ENCODE data around the gene AGFG2.
A peak's percentile ranks its signal among the peaks of the same experiment; 100 is the strongest.

Gene AGFG2

GRCh38 chr7:100577507-100577906 is 38.5 kb downstream of the AGFG2 start:
- Histone ChIP-seq H3K27ac (no peak overlapping the region), H3K4me3 (no peak overlapping the region), H3K4me1 (peaks cover 22% of the 10 kb centered on the region), H3K9me3 (no peaks in the 10 kb centered on the region), H4K20me1 (peaks cover 67% of the 10 kb centered on the region), H3K4me2 (no peak overlapping the region), H3K27me3 (no peaks in the 10 kb centered on the region), H3K36me3 (peaks cover 100% of the 10 kb centered on the region), H3K9ac (no peak overlapping the region)
- no peak for TF ChIP-seq Cebpa-rat (IDR thresholded peaks at IDR 0.05)

DNA sequence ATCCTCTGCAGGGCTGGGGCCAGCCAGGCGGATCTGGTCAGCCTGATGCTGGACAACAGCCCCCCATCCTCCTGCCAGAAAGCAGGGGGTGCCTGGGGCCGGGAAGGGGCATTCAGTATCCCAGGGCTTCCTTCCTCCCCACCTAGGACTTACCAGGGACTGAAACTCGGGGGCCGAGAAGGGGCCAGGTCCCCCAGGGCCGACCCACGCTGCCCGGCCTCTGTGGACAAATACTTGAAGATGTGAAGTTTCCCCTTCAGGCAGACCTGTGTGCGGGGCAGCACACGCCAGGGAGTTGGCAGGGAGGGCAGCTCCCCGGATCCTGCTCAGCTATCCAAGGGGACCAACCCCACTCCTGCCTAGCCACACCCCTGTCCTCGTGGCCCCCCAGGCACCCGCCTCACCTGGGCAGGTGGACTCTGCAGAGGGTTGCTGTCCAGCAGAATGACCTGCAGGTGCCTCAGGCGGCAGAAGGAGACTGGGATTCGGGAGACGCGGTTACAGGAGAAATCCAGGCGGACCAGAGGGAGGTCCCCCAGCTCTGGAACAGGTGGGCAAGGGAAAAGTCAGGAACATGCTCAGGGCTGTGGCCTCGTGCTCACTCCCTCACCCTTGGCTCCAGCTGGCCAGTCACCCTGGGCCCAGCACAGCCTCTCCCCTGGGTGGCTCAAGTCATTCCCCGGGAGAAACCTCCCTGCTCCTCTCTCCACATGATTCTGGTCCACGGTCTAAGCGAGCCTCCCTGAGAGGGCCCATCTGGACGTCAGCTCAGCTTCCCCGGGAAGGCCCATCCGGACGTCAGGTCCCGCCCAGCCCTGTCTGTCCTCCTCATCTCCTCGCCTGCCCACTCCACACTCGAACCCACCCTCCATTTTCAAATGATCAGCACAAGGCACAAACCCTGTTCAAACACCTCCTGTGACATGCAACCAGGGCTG is 39.5 kb downstream of the AGFG2 start:
- Histone ChIP-seq H3K36me3 (peaks cover 90% of the 10 kb centered on the region), H3K27ac (no peak overlapping the region), H3K4me1 (peaks cover 28% of the 10 kb centered on the region), H3K9me3 (no peaks in the 10 kb centered on the region), H3K27me3 (no peaks in the 10 kb centered on the region), H3K4me2 (no peak overlapping the region), H3K4me3 (no peak overlapping the region), H3K9ac (no peak overlapping the region), H4K20me1 (peaks cover 67% of the 10 kb centered on the region)
- TF ChIP-seq Cebpa-rat (IDR thresholded peaks at IDR 0.05), result no peak

GRCh38 chr7:100580466-100581283 is 41.7 kb downstream of the AGFG2 start:
- no peak for TF ChIP-seq Cebpa-rat (IDR thresholded peaks at IDR 0.05)
- peaks cover 71% of the 10 kb centered on the region for H4K20me1 ChIP-seq

DNA sequence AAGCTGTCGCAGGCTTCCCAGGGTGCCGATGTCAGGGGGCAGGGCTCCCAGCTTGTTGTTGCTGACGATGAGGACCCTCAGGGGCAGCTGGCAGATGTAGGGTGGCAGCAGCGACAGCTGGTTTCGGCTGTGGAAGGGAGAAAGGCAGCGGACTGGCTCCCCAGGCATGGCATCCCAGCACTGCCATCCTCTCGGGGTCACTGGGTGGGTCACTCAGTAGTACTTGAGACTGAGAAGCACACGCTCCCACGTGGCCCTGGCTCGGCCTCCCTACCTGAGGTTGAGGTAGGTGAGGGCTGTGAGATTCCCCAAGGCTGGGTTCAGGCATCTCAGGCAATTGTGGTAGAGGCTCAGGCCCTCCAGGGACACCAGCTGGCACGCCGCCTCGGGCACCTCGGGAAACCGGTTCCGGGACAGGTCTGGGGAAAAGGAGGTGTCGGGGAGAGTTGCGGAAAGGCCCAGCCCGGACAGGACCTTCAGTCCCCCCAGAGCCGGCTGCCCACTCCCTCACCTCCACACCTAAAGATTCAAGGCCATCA is 43.1 kb downstream of the AGFG2 start:
- Histone ChIP-seq H3K4me3 (peak overlapping the region; percentile 98), H3K9me3 (no peaks in the 10 kb centered on the region), H3K27ac (peak overlapping the region; percentile 91), H3K27me3 (no peaks in the 10 kb centered on the region), H3K4me1 (peaks cover 38% of the 10 kb centered on the region), H4K20me1 (peaks cover 66% of the 10 kb centered on the region), H3K4me2 (peak overlapping the region; percentile 89), H3K9ac (peak overlapping the region; percentile 97), H3K36me3 (peaks cover 54% of the 10 kb centered on the region)
- no peak for TF ChIP-seq Cebpa-rat (IDR thresholded peaks at IDR 0.05)

More at GRCh38 chr7:100580466-100581283, 41.7 kb downstream of the AGFG2 start:
- peaks cover 69% of the 10 kb centered on the region for H3K36me3 ChIP-seq
- H3K9ac ChIP-seq, result no peak overlapping the region
- H3K9me3 ChIP-seq, result no peaks in the 10 kb centered on the region
- no peak overlapping the region for H3K4me3 ChIP-seq
- H3K4me1 ChIP-seq, result peaks cover 35% of the 10 kb centered on the region
- no peak overlapping the region for H3K4me2 ChIP-seq
- no peaks in the 10 kb centered on the region for H3K27me3 ChIP-seq
- no peak overlapping the region for H3K27ac ChIP-seq

DNA sequence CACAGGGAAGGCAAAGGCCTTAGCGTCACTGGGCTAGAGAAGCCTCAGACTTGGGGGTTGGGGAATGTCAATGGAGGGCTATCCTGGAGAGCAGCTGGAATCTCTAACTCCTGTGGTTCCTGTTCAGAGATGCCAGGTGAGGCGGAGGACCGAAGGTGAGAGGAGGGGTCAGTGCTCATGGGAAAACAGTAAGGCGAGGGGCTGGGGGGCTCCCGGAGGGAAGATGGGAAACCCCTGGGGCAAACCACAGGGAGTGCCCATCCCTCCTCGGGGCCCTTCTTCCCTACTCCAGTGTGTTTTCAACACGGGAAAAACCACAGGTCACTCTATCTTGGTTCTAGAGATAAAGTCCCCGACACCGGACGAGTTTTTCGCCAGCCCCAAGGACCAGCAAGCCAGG is 43.6 kb downstream of the AGFG2 start:
- Histone ChIP-seq H4K20me1 (peaks cover 61% of the 10 kb centered on the region), H3K27me3 (no peaks in the 10 kb centered on the region), H3K4me2 (peak overlapping the region; percentile 89), H3K9me3 (no peaks in the 10 kb centered on the region), H3K4me3 (peak overlapping the region; percentile 98), H3K27ac (peak overlapping the region; percentile 91), H3K4me1 (peaks cover 44% of the 10 kb centered on the region), H3K36me3 (peaks cover 49% of the 10 kb centered on the region), H3K9ac (peak overlapping the region; percentile 97)
- TF ChIP-seq Cebpa-rat (IDR thresholded peaks at IDR 0.05), result no peak

- no peaks in the 10 kb centered on the region for H3K27me3 ChIP-seq
- peaks cover 55% of the 10 kb centered on the region for H4K20me1 ChIP-seq
- no peak for TF ChIP-seq Cebpa-rat (IDR thresholded peaks at IDR 0.05)
- no peaks in the 10 kb centered on the region for H3K9me3 ChIP-seq
- peak overlapping the region; percentile 89 for H3K4me2 ChIP-seq
- H3K4me3 ChIP-seq, result peak overlapping the region; percentile 98
- H3K4me1 ChIP-seq, result peaks cover 45% of the 10 kb centered on the region
- peak overlapping the region; percentile 97 for H3K9ac ChIP-seq
- peaks cover 41% of the 10 kb centered on the region for H3K36me3 ChIP-seq
- H3K27ac ChIP-seq, result peak overlapping the region; percentile 91
Observed at GRCh38 chr7:100583132-100584053, 44.4 kb downstream of the AGFG2 start.

- Histone ChIP-seq H3K9ac (peak overlapping the region; percentile 97), H3K27ac (peak overlapping the region; percentile 97), H3K9me3 (no peaks in the 10 kb centered on the region), H3K4me3 (peak overlapping the region; percentile 98), H3K27me3 (no peaks in the 10 kb centered on the region), H3K4me1 (peaks cover 45% of the 10 kb centered on the region), H4K20me1 (peaks cover 47% of the 10 kb centered on the region), H3K4me2 (peak overlapping the region; percentile 89), H3K36me3 (peaks cover 34% of the 10 kb centered on the region)
- TF ChIP-seq Cebpa-rat (IDR thresholded peaks at IDR 0.05), result no peak
Observed at GRCh38 chr7:100584054-100584682, 45.2 kb downstream of the AGFG2 start.

DNA sequence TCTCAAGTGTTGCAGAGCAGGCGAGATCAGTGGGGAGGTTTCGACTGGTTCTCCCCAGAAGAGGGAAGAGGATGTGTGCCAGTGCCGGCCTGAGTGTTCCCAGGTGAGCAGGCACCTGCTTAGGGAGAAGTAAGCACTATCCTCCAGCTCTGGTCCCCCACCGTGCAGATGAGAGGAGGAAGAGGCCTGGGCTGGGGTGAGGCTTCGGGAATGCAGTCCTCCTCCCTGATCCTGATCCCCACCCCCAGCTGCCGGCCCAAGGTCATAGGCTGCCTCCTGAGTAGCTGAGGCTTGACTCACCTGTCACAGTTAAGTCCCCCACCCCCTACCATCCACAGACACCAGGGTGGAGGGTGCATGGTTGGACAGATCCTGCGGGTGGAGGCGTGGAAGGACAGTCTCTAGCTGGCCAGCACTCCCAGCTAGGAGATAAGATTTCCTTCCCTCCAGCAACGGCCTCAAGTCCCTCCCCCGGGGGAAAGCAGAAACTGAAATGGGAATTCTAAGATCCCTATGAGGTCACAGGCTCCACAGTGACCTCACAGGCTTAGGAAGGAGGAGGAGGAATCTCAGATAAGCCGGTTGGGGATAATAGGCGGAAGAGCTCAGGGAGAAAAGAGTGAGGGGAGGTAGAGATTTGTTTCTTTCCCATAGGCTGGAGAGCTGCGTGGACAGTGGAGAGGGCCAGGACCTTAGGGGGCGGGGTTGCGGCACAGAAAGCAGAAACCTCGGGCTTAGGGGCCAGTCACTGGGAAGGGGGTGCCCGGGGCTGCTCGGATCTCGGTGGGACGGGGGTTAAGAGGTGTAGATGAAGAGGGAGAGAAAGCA is 45.9 kb downstream of the AGFG2 start:
- H3K27ac ChIP-seq, result peak overlapping the region; percentile 97
- TF ChIP-seq Cebpa-rat (IDR thresholded peaks at IDR 0.05), result no peak
- H3K27me3 ChIP-seq, result 0 out of 2 replicates have a peak, but pooled peaks cover 3% of the 10 kb centered on the region
- peak overlapping the region; percentile 97 for H3K9ac ChIP-seq
- H3K36me3 ChIP-seq, result peaks cover 26% of the 10 kb centered on the region
- H3K9me3 ChIP-seq, result no peaks in the 10 kb centered on the region
- peak overlapping the region; percentile 98 for H3K4me3 ChIP-seq
- H3K4me1 ChIP-seq, result peaks cover 49% of the 10 kb centered on the region
- H4K20me1 ChIP-seq, result peaks cover 47% of the 10 kb centered on the region
- H3K4me2 ChIP-seq, result peak overlapping the region; percentile 89
